Panc1 (cell line): ENCODE data around the gene ESRRG. TPM values are rescaled to one million over a fixed set of nuclear protein-coding genes. Genes with fewer than 3 reads are reported as not detected.

ENCODE experiments used
- ATAC-seq: fragments of 200-7000 bp; cut with Tn5 transposase; 2 replicates; pipeline ENCODE4 v1.9.1; 2020; ENCODE audit warnings: mild to moderate bottlenecking, moderate library complexity
- BruUV-seq: library from RNA; stranded (reverse); fragments of 400-500 nt; replicated peaks from 2 replicates; lab custom pipeline; 2021; lab: Mats Ljungman, UMichigan
- CTCF ChIA-PET: fragments of 300-600 bp; sonication (Branson Sonifier 250); formaldehyde crosslinking; loops from one replicate; lab custom pipeline; 2022; ENCODE audit warnings: antibody characterized with exemption; lab: Charles Lee
- POLR2A ChIA-PET: fragments of 300-600 bp; sonication (Branson Sonifier 250); formaldehyde crosslinking; loops from one replicate; lab custom pipeline; 2022; ENCODE audit warnings: antibody characterized with exemption; lab: Charles Lee
- DNase-seq: peaks from one replicate; pipeline ENCODE4 v3.0.0-alpha.2; 2010; ENCODE audit warnings: low read depth, low spot score
- H3K27ac ChIP-seq: 2 replicates; pipeline ENCODE4 v1.5.1; 2011; ENCODE audit warnings: mild to moderate bottlenecking, low read length, inconsistent platforms
- H3K27me3 ChIP-seq: fragments of 200-500 bp; sonication (Bioruptor generic); 2 replicates; pipeline ENCODE4 v1.6.0; 2014; ENCODE audit warnings: low read length, inconsistent platforms; ENCODE audit not compliant: control insufficient read depth, insufficient read depth
- H3K36me3 ChIP-seq: fragments of 200-500 bp; sonication (Bioruptor generic); 2 replicates; pipeline ENCODE4 v1.5.1; 2014; ENCODE audit warnings: inconsistent platforms, mild to moderate bottlenecking, low read length, moderate library complexity; ENCODE audit not compliant: control insufficient read depth, insufficient read depth
- H3K4me1 ChIP-seq: 2 replicates; pipeline ENCODE4 v1.5.1; 2011; ENCODE audit warnings: inconsistent platforms, mild to moderate bottlenecking, low read length, moderate library complexity; ENCODE audit not compliant: control insufficient read depth, insufficient read depth
- H3K4me3 ChIP-seq, 2 experiments: 2 replicates each; pipeline ENCODE4 v1.5.1; 2011 to 2012; ENCODE audit warnings: low read depth in 2 of 2, low read length in 2 of 2, mild to moderate bottlenecking in 2 of 2, inconsistent platforms in 1 of 2, moderate library complexity in 1 of 2
- H3K9me3 ChIP-seq: fragments of 200-500 bp; sonication (Bioruptor generic); 2 replicates; pipeline ENCODE4 v1.5.1; 2014; ENCODE audit warnings: low read depth, mild to moderate bottlenecking, inconsistent platforms, low read length, moderate library complexity; ENCODE audit not compliant: control insufficient read depth, insufficient read depth
- POLR2AphosphoS5 ChIP-seq: IDR thresholded peaks from 2 replicates; pipeline ENCODE4 v1.6.1; 2012; ENCODE audit warnings: mild to moderate bottlenecking, low read depth, low read length, moderate library complexity
- SIN3A ChIP-seq: IDR thresholded peaks from 2 replicates; pipeline ENCODE4 v1.6.1; 2012; ENCODE audit warnings: low read depth, mild to moderate bottlenecking, low read length, moderate library complexity, borderline replicate concordance; ENCODE audit not compliant: insufficient read depth
- TCF7L2 ChIP-seq: IDR thresholded peaks from 2 replicates; pipeline ENCODE4 v1.6.1; 2011; ENCODE audit warnings: mild to moderate bottlenecking, low read depth, low read length, inconsistent platforms
- in situ Hi-C: cut with HindIII; loops from 2 replicates; pipeline ENCODE4 v1.10.0; 2016; ENCODE audit warnings: low sequenced_read_pairs, low pct_unique_long_range_greater_than_20kb
- intact Hi-C: fragments of 100-400 bp; cut with micrococcal nuclease; formaldehyde crosslinking; loops from one replicate; pipeline ENCODE4 v1.10.0; 2022; ENCODE audit not compliant: unreplicated experiment
- total RNA-seq: library from RNA; stranded (reverse); gene quantifications from one replicate; pipeline ENCODE4 v1.2.1, GENCODE V29; 2021; ENCODE audit not compliant: unreplicated experiment
- TF ChIP-seq, protein P1 (sequence below), 2 experiments: IDR thresholded peaks; 2 replicates each; pipeline ENCODE4 v1.6.1; 2011 to 2012; ENCODE audit warnings: low read depth in 2 of 2, control low read depth in 1 of 2, low read length in 1 of 2, mild to moderate bottlenecking in 1 of 2, moderate library complexity in 1 of 2; ENCODE audit not compliant: insufficient read depth in 1 of 2
- TF ChIP-seq, protein P2 (sequence below): fragments of 450-650 bp; IDR thresholded peaks from 2 replicates; pipeline ENCODE4 v1.5.1; 2017; ENCODE audit warnings: mild to moderate bottlenecking

Gene ESRRG
- total RNA-seq, 1 experiment from 2014 or later, result not detected

DNA sequence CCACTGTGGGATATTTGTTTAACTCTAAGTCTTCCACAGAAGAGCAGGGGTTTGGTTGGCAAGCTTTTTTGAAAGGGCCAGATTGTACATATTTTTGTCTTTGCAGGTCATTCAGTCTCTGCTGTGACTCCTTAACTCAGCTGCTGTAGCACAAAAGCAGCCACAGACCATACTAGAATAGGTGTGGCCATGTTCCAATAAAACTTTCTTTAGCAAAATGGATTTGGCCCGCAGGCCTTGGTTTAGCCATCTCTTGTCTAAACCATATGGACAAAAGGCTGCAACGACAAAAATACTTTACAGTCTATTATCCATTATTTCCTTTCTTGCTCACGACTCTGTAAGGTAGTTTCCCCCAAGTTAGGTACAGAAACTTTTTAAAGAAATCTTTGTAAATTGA, 60.5 kb downstream of the ESRRG start:
- H3K4me1 ChIP-seq, result no peaks in the 10 kb centered on the region
- H3K27me3 ChIP-seq, result no peaks in the 10 kb centered on the region
- no peak for ATAC-seq
- H3K36me3 ChIP-seq, result no peaks in the 10 kb centered on the region
- no peak overlapping the region for H3K27ac ChIP-seq
- DNase-seq, result no peak
- H3K4me3 ChIP-seq, result no peak overlapping the region
- ChIA-PET CTCF (no interaction called here), POLR2A (no interaction called here)
- no TSS peak for BruUV-seq
- TF ChIP-seq, protein P1, sequence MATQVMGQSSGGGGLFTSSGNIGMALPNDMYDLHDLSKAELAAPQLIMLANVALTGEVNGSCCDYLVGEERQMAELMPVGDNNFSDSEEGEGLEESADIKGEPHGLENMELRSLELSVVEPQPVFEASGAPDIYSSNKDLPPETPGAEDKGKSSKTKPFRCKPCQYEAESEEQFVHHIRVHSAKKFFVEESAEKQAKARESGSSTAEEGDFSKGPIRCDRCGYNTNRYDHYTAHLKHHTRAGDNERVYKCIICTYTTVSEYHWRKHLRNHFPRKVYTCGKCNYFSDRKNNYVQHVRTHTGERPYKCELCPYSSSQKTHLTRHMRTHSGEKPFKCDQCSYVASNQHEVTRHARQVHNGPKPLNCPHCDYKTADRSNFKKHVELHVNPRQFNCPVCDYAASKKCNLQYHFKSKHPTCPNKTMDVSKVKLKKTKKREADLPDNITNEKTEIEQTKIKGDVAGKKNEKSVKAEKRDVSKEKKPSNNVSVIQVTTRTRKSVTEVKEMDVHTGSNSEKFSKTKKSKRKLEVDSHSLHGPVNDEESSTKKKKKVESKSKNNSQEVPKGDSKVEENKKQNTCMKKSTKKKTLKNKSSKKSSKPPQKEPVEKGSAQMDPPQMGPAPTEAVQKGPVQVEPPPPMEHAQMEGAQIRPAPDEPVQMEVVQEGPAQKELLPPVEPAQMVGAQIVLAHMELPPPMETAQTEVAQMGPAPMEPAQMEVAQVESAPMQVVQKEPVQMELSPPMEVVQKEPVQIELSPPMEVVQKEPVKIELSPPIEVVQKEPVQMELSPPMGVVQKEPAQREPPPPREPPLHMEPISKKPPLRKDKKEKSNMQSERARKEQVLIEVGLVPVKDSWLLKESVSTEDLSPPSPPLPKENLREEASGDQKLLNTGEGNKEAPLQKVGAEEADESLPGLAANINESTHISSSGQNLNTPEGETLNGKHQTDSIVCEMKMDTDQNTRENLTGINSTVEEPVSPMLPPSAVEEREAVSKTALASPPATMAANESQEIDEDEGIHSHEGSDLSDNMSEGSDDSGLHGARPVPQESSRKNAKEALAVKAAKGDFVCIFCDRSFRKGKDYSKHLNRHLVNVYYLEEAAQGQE (IDR thresholded peaks at IDR 0.05; ENCODE audit: insufficient read depth in 1 of 2, low read depth in 2 of 2, low read length in 1 of 2), result no peak
- in situ Hi-C loops, result no loop called here
- no peaks in the 10 kb centered on the region for H3K9me3 ChIP-seq
- intact Hi-C loops, result no loop called here

DNA sequence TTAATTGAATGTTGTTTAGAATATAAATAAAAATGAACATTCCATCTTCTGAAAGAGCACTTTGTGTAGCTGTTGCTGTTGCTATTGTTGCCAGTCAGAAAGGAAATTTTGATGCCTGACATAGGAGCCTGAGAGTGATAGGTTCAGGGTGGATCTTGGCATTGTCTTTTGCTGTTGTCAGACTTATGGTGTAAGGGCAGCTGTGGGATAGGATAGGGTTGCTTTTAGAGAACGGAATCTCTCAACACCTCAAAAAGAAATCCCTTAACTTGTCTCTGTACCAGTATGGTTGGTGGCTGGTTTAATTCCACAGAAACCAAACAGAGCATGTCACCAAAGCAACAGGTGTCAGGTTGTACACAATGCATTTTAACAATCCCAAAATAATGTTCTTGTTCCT, 62.7 kb downstream of the ESRRG start:
- TF ChIP-seq, protein P2, sequence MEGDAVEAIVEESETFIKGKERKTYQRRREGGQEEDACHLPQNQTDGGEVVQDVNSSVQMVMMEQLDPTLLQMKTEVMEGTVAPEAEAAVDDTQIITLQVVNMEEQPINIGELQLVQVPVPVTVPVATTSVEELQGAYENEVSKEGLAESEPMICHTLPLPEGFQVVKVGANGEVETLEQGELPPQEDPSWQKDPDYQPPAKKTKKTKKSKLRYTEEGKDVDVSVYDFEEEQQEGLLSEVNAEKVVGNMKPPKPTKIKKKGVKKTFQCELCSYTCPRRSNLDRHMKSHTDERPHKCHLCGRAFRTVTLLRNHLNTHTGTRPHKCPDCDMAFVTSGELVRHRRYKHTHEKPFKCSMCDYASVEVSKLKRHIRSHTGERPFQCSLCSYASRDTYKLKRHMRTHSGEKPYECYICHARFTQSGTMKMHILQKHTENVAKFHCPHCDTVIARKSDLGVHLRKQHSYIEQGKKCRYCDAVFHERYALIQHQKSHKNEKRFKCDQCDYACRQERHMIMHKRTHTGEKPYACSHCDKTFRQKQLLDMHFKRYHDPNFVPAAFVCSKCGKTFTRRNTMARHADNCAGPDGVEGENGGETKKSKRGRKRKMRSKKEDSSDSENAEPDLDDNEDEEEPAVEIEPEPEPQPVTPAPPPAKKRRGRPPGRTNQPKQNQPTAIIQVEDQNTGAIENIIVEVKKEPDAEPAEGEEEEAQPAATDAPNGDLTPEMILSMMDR, result no peak
- TF ChIP-seq POLR2AphosphoS5 (no peak), TCF7L2 (no peak), SIN3A (no peak)
- TF ChIP-seq, protein P1 (IDR thresholded peaks at IDR 0.05; ENCODE audit: insufficient read depth in 1 of 2, low read depth in 2 of 2, low read length in 1 of 2), result no peak
- POLR2A ChIA-PET, result no interaction called here
- BruUV-seq, result no TSS peak
- DNase-seq, result no peak
- Histone ChIP-seq H3K27ac (no peak overlapping the region), H3K9me3 (no peaks in the 10 kb centered on the region), H3K4me1 (no peaks in the 10 kb centered on the region), H3K4me3 (no peak overlapping the region), H3K36me3 (no peaks in the 10 kb centered on the region), H3K27me3 (no peaks in the 10 kb centered on the region)
- in situ Hi-C loops, result no loop called here
- no peak for ATAC-seq
- CTCF ChIA-PET, result no interaction called here
- intact Hi-C loops, result no loop called here
